Measurements from ENCODE around the gene GRAMD1B.
A peak's percentile ranks its signal among the peaks of the same experiment; 100 is the strongest.
"Not testable (repeated sequence)": the region's sequence is repeated elsewhere in the genome, so short reads cannot be mapped to it uniquely, and the experiment has no call there.

GRAMD1B gene

DNA sequence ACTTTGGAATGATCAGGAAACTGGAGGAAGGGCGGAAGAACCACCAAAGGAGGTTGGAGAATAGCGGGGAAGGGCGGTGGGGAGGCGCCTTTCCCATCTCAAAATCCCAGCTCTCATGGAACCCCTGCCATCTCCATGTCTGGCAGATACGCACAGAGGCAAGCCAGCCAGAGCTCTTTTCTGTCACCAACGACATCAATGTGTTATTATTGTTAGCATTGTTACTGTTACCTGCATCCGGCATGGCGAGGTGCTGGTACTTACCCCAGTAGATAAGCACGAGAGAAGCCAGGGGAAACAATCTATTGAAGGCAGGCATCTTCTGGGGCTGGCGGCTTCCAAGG, 223.4 kb downstream of the GRAMD1B start:
- DNase-seq = no peak
- H3K27me3 Mint-ChIP-seq = peaks cover 55% of the 10 kb centered on the region
- H3K27ac Mint-ChIP-seq = no peak overlapping the region
- peak overlapping the region; percentile 68 for H3K4me3 Mint-ChIP-seq
- peaks cover 8% of the 10 kb centered on the region for H3K4me1 Mint-ChIP-seq (ENCODE audit: low read depth)
- H3K9me3 Mint-ChIP-seq = no peaks in the 10 kb centered on the region
- H3K36me3 Mint-ChIP-seq (ENCODE audit: low read depth) = no peaks in the 10 kb centered on the region

- Mint-ChIP-seq H3K4me3 (peak overlapping the region; percentile 68), H3K27ac (no peak overlapping the region), H3K9me3 (peaks cover 4% of the 10 kb centered on the region), H3K36me3 (ENCODE audit: low read depth) (no peaks in the 10 kb centered on the region), H3K4me1 (ENCODE audit: low read depth) (peaks cover 12% of the 10 kb centered on the region), H3K27me3 (peaks cover 55% of the 10 kb centered on the region)
- peak; percentile 55 for DNase-seq
Observed at GRCh38 chr11:123653827-123654565, 223.9 kb downstream of the GRAMD1B start.

- H3K4me1 Mint-ChIP-seq (ENCODE audit: low read depth) = peaks cover 19% of the 10 kb centered on the region
- no peak within 1 kb of the TSS for H3K27ac Mint-ChIP-seq
- DNase-seq = peak; percentile 51
- H3K4me3 Mint-ChIP-seq = peak within 1 kb of the TSS; percentile 68
- H3K9me3 Mint-ChIP-seq = peaks cover 7% of the 10 kb centered on the region
- no peaks in the 10 kb centered on the region for H3K36me3 Mint-ChIP-seq (ENCODE audit: low read depth)
- H3K27me3 Mint-ChIP-seq = peaks cover 55% of the 10 kb centered on the region
Observed at GRCh38 chr11:123654566-123655081, 224.6 kb downstream of the GRAMD1B start, which contains the start of gene SCN3B. Gene SCN3B (minus strand): TSS chr11:123654624. CDS start chr11:123653801, 823 bp downstream.

DNA sequence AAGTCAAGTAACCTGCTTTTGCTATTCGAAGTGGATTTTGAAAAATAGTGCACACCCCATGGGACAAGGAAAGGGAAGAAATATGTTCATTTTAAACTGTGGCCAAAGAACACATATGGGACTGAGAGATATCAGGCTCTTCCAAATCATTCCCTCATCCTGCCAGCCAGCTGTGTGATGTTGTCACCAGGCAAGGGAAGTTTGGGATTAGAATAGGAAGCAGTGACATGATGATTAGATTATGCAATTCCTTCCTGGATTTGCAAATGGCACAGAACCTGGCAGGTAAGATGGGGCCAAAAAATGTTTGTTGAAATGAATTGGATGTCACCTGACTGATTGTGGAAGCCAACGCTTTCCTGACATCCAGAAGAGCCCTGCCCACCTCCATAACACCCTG, 229.2 kb downstream of the GRAMD1B start:
- Mint-ChIP-seq H3K36me3 (ENCODE audit: low read depth) (no peaks in the 10 kb centered on the region), H3K27ac (no peak overlapping the region), H3K4me1 (ENCODE audit: low read depth) (peaks cover 23% of the 10 kb centered on the region), H3K4me3 (no peak overlapping the region), H3K9me3 (peaks cover 9% of the 10 kb centered on the region), H3K27me3 (peaks cover 19% of the 10 kb centered on the region)
- DNase-seq = no peak

DNA sequence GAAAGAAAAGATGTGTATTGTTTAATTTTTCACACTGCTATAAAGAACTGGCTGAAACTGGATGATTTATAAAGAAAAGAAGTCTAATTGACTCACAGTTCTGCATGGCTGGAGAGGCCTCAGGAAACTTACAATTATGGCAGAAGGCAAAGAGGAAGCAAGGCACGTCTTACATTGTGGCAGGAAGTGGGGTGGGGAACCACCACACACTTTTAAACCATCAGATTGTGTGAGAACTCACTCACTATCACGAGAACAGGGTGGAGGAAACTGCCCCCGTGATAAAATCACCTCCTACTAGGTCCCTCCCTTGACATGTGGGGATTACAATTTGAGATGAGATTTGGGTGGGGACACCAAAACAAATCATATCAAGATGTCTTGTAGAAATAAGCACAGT, 229.9 kb downstream of the GRAMD1B start:
- not testable (repeated sequence) for H3K36me3 Mint-ChIP-seq (ENCODE audit: low read depth); H3K4me3 Mint-ChIP-seq; H3K9me3 Mint-ChIP-seq; DNase-seq
- H3K4me1 Mint-ChIP-seq (ENCODE audit: low read depth) = peaks cover 21% of the 10 kb centered on the region
- H3K27ac Mint-ChIP-seq = peak overlapping the region; percentile 24
- H3K27me3 Mint-ChIP-seq = peaks cover 17% of the 10 kb centered on the region

DNA sequence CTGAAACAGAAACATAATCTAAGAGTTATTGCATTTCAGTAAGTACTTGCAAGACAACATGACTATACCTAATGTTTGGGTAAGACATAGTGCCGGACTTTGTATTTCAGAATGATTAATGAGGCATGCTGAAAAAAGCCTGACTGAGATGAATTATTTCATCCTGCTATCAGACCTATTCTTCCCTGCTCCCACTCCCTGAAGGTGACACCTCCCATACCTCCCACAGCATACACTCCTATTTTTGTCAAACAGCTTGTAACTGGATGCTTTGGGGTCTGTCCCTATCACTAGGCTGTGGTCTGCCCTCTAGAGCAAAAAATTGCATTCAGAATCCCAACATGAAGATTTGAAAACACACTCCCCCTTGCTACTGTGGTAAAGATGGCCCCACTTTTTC, 235.2 kb downstream of the GRAMD1B start:
- peaks cover 2% of the 10 kb centered on the region for H3K4me1 Mint-ChIP-seq (ENCODE audit: low read depth)
- H3K27me3 Mint-ChIP-seq = peaks cover 2% of the 10 kb centered on the region
- no peak overlapping the region for H3K27ac Mint-ChIP-seq
- H3K36me3 Mint-ChIP-seq (ENCODE audit: low read depth) = no peaks in the 10 kb centered on the region
- DNase-seq = no peak
- peaks cover 3% of the 10 kb centered on the region for H3K9me3 Mint-ChIP-seq
- no peak overlapping the region for H3K4me3 Mint-ChIP-seq

GRCh38 chr11:123670081-123670480, 240.0 kb downstream of the GRAMD1B start:
- H3K4me1 Mint-ChIP-seq (ENCODE audit: low read depth) = no peaks in the 10 kb centered on the region
- no peak overlapping the region for H3K4me3 Mint-ChIP-seq

GRCh38 chr11:123671534-123671933, 241.5 kb downstream of the GRAMD1B start:
- Mint-ChIP-seq H3K4me1 (ENCODE audit: low read depth) (no peaks in the 10 kb centered on the region), H3K9me3 (no peaks in the 10 kb centered on the region), H3K4me3 (no peak overlapping the region), H3K36me3 (ENCODE audit: low read depth) (no peaks in the 10 kb centered on the region), H3K27me3 (no peaks in the 10 kb centered on the region), H3K27ac (no peak overlapping the region)
- DNase-seq = no peak

More at GRCh38 chr11:123670081-123670480, 240.0 kb downstream of the GRAMD1B start:
- H3K36me3 Mint-ChIP-seq (ENCODE audit: low read depth) = no peaks in the 10 kb centered on the region
- H3K27ac Mint-ChIP-seq = no peak overlapping the region
- no peaks in the 10 kb centered on the region for H3K27me3 Mint-ChIP-seq
- no peaks in the 10 kb centered on the region for H3K9me3 Mint-ChIP-seq
- no peak for DNase-seq

DNA sequence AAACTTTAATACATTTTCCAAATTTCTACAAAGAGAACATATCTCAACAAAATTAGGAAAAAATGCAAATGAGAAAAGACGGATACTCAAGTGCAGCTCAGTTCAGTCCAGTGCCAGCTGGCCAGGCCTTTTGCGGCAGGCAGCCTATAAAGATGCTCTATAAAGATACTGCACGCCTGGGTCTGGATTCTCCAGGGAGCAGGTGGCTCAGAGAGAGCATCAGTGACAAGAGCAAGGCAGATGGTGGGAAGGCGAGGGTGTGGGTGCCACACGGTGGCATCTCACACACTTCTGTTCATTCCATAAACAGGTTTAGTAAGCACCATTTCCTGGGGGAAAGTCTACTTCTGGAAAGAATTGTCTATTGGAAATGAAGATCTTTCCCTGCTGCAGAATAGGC, 242.5 kb downstream of the GRAMD1B start:
- Mint-ChIP-seq H3K9me3 (no peaks in the 10 kb centered on the region), H3K36me3 (ENCODE audit: low read depth) (no peaks in the 10 kb centered on the region), H3K4me3 (no peak overlapping the region), H3K4me1 (ENCODE audit: low read depth) (no peaks in the 10 kb centered on the region), H3K27ac (no peak overlapping the region), H3K27me3 (no peaks in the 10 kb centered on the region)
- no peak for DNase-seq

- H3K4me3 Mint-ChIP-seq = no peak overlapping the region
- H3K36me3 Mint-ChIP-seq (ENCODE audit: low read depth) = no peaks in the 10 kb centered on the region
- no peaks in the 10 kb centered on the region for H3K9me3 Mint-ChIP-seq
- DNase-seq = no peak
- H3K27ac Mint-ChIP-seq = no peak overlapping the region
- H3K4me1 Mint-ChIP-seq (ENCODE audit: low read depth) = no peaks in the 10 kb centered on the region
- no peaks in the 10 kb centered on the region for H3K27me3 Mint-ChIP-seq
Observed at GRCh38 chr11:123674297-123674696, 244.2 kb downstream of the GRAMD1B start.
